Measurements from ENCODE around the gene TRMT44. TPM values are rescaled to one million over a fixed set of nuclear protein-coding genes. Genes with fewer than 3 reads are reported as not detected.

The TRMT44 gene
- polyA plus RNA-seq, 1 experiment, result 7.1 TPM

- no peaks in the 10 kb centered on the region for H3K27me3 ChIP-seq (ENCODE audit: control insufficient read depth, insufficient read depth, low read length)
- POLR2A ChIA-PET, result no interaction called here
- no peak overlapping the region for H3K4me3 ChIP-seq (ENCODE audit: low read depth, low read length)
- no peaks in the 10 kb centered on the region for H3K36me3 ChIP-seq (ENCODE audit: control insufficient read depth, insufficient read depth, low read length)
- CTCF ChIA-PET, result no interaction called here
- no peak for TF ChIP-seq CTCF (IDR thresholded peaks at IDR 0.05; ENCODE audit: insufficient read depth, low read depth, low read length)
- DNase-seq (ENCODE audit: low read depth), result no peak
These were observed 18.2 kb upstream of the TRMT44 start for GRCh38 chr4:8422327-8422726.

DNA sequence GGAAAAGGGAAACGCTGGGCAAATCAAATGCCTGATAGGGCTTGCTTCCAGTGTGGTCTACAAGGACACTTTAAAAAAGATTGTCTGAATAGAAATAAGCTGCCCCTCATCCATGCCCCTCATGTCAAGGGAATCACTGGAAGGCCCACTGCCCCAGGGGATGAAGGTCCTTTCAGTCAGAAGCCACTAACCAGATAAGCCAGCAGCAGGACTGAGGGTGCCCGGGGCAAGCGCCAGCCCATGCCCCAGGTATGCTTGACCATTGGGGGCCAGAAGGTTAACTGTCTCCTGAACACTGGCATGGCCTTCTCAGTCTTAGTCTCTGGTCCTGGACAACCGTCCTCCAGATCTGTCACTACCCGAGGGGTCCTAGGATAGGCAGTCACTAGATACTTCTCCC is 17.8 kb upstream of the TRMT44 start:
- ChIA-PET POLR2A (no interaction called here), CTCF (no interaction called here)
- H3K4me3 ChIP-seq (ENCODE audit: low read depth, low read length), result no peak overlapping the region
- no peaks in the 10 kb centered on the region for H3K27me3 ChIP-seq (ENCODE audit: control insufficient read depth, insufficient read depth, low read length)
- DNase-seq (ENCODE audit: low read depth), result no peak
- TF ChIP-seq CTCF (IDR thresholded peaks at IDR 0.05; ENCODE audit: insufficient read depth, low read depth, low read length), result no peak
- no peaks in the 10 kb centered on the region for H3K36me3 ChIP-seq (ENCODE audit: control insufficient read depth, insufficient read depth, low read length)

- ChIA-PET CTCF (no interaction called here), POLR2A (no interaction called here)
- no peak for DNase-seq (ENCODE audit: low read depth)
- Histone ChIP-seq H3K4me3 (ENCODE audit: low read depth, low read length) (peak overlapping the region; percentile 96), H3K36me3 (ENCODE audit: control insufficient read depth, insufficient read depth, low read length) (no peaks in the 10 kb centered on the region), H3K27me3 (ENCODE audit: control insufficient read depth, insufficient read depth, low read length) (no peaks in the 10 kb centered on the region)
- no peak for TF ChIP-seq CTCF (IDR thresholded peaks at IDR 0.05; ENCODE audit: insufficient read depth, low read depth, low read length)
These were observed 13.3 kb upstream of the TRMT44 start for GRCh38 chr4:8427262-8427661.

DNA sequence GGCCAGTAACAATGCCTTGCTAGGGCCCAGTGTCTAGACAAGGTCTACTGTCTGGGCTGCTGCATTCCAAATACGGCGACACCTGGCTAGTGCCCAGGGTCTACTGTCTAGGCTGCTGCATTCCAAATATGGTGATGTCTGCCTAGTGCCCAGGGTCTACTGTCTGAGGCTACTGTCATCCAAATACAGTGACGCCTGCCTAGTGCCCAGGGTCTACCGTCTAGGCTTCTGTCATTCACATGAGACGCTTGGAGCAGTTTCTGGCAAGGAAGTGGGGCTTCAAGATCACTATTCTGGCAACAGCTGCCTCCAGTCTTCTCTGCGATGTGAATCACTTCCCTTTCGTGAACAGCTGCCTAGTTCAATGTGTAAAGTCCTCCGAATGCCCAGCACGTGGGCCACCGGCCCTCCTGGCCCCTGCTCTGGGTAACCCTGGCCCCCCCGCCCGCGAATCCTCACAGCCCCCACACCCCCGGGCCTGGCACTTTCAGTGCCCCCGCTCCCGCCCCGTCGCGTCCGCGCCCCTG is 12.8 kb upstream of the TRMT44 start:
- CTCF ChIA-PET, result interaction anchor here (0.9 to 2.2 kb wide), 5 partner anchors 11 to 190 kb away, joined by 4 to 10 read pairs (median 5); partner anchors contain the start of genes ACOX3 and TRMT44
- DNase-seq (ENCODE audit: low read depth), result no peak
- no peak for TF ChIP-seq CTCF (IDR thresholded peaks at IDR 0.05; ENCODE audit: insufficient read depth, low read depth, low read length)
- no peaks in the 10 kb centered on the region for H3K36me3 ChIP-seq (ENCODE audit: control insufficient read depth, insufficient read depth, low read length)
- H3K27me3 ChIP-seq (ENCODE audit: control insufficient read depth, insufficient read depth, low read length), result no peaks in the 10 kb centered on the region
- H3K4me3 ChIP-seq (ENCODE audit: low read depth, low read length), result peak overlapping the region; percentile 96
- POLR2A ChIA-PET, result no interaction called here

GRCh38 chr4:8428288-8429097 is 12.1 kb upstream of the TRMT44 start:
- peak; percentile 62 for TF ChIP-seq CTCF (IDR thresholded peaks at IDR 0.05; ENCODE audit: insufficient read depth, low read depth, low read length)
- no peak for DNase-seq (ENCODE audit: low read depth)
- peak overlapping the region; percentile 96 for H3K4me3 ChIP-seq (ENCODE audit: low read depth, low read length)
- ChIA-PET CTCF (interaction anchor here (0.8 to 2.2 kb wide), 9 partner anchors 8 to 190 kb away, joined by 3 to 10 read pairs (median 5); partner anchors contain the start of genes ACOX3 and TRMT44), POLR2A (no interaction called here)
- no peaks in the 10 kb centered on the region for H3K36me3 ChIP-seq (ENCODE audit: control insufficient read depth, insufficient read depth, low read length)
- no peaks in the 10 kb centered on the region for H3K27me3 ChIP-seq (ENCODE audit: control insufficient read depth, insufficient read depth, low read length)
